Endodermal cell (in vitro differentiated cells): ENCODE measurements around the gene PODN. TPM values are rescaled to one million over a fixed set of nuclear protein-coding genes. Genes with fewer than 3 reads are reported as not detected.

Experiments used
- DNase-seq: peaks from one replicate; pipeline ENCODE4 v3.0.0-alpha.2; 2017
- H3K27ac ChIP-seq: 2 replicates; pipeline ENCODE4 v1.5.1; 2013; ENCODE audit warnings: mild to moderate bottlenecking, low read depth, low read length, moderate library complexity
- H3K27me3 ChIP-seq: 2 replicates; pipeline ENCODE4 v1.6.1; 2013; ENCODE audit warnings: mild to moderate bottlenecking, low read length, moderate library complexity; ENCODE audit not compliant: insufficient read depth, control insufficient read depth, poor library complexity, severe bottlenecking
- H3K36me3 ChIP-seq: 2 replicates; pipeline ENCODE4 v1.7.0; 2013; ENCODE audit warnings: mild to moderate bottlenecking, low read length, moderate library complexity; ENCODE audit not compliant: control insufficient read depth, insufficient read depth
- H3K4me1 ChIP-seq: one replicate; pipeline ENCODE4 v1.7.0; 2013; ENCODE audit warnings: low read length; ENCODE audit not compliant: control insufficient read depth, insufficient read depth
- H3K4me3 ChIP-seq: 2 replicates; pipeline ENCODE4 v1.5.1; 2013; ENCODE audit warnings: mild to moderate bottlenecking, low read length, moderate library complexity
- H3K9ac ChIP-seq: 2 replicates; pipeline ENCODE4 v1.6.1; 2013; ENCODE audit warnings: mild to moderate bottlenecking, low read length, moderate library complexity; ENCODE audit not compliant: poor library complexity, severe bottlenecking; ENCODE audit errors: extremely low read depth
- H3K9me3 ChIP-seq: 2 replicates; pipeline ENCODE4 v1.6.1; 2013; ENCODE audit warnings: mild to moderate bottlenecking, low read length, moderate library complexity; ENCODE audit not compliant: control insufficient read depth
- H3K27ac Mint-ChIP-seq: 2 replicates; pipeline ENCODE4 v1.8.0; 2020; ENCODE audit warnings: mixed read lengths
- H3K27me3 Mint-ChIP-seq: 2 replicates; pipeline ENCODE4 v1.8.0; 2021; ENCODE audit warnings: mild to moderate bottlenecking, mixed read lengths; ENCODE audit not compliant: insufficient read depth
- H3K36me3 Mint-ChIP-seq: 2 replicates; pipeline ENCODE4 v1.8.0; 2020; ENCODE audit warnings: low read depth, mixed read lengths
- H3K4me1 Mint-ChIP-seq: 2 replicates; pipeline ENCODE4 v1.8.0; 2020; ENCODE audit warnings: mixed read lengths
- H3K4me3 Mint-ChIP-seq: 2 replicates; pipeline ENCODE4 v1.8.0; 2020; ENCODE audit warnings: mild to moderate bottlenecking, moderate library complexity, mixed read lengths
- H3K9me3 Mint-ChIP-seq: 2 replicates; pipeline ENCODE4 v1.8.0; 2020; ENCODE audit warnings: mild to moderate bottlenecking, mixed read lengths
- WGBS, 2 experiments: methylation state at CpG; one replicate each; pipeline versions ENCODE4 v1.1.5 to v1.1.7; 2013; ENCODE audit warnings: missing lambda C conversion rate in 2 of 2, mixed read lengths in 1 of 2; ENCODE audit not compliant: insufficient coverage in 1 of 2, insufficient read length in 1 of 2; 5-methylcytosine and 5-hydroxymethylcytosine counted together
- total RNA-seq, 2 donors: library from RNA; stranded (reverse); fragmentation: NEBNext Ultra II Directional in 1 of 2; extraction: Animal tissue kit (Norgen Biotek cat#: 25700) in 1 of 2; gene quantifications; 2 replicates in 1 of 2; 3 replicates in 1 of 2; pipeline ENCODE4 v1.2.1, GENCODE V29; 2021
- TF ChIP-seq, protein P1 (sequence below): fragments of 200-600 bp; sonication (generic); conservative IDR thresholded peaks from 2 replicates; pipeline ENCODE4 v1.5.0; 2021; ENCODE audit warnings: antibody characterized with exemption, mild to moderate bottlenecking

The PODN gene
- total RNA-seq, 2 donors from 2014 or later, result 3.0 to 3.6 TPM

DNA sequence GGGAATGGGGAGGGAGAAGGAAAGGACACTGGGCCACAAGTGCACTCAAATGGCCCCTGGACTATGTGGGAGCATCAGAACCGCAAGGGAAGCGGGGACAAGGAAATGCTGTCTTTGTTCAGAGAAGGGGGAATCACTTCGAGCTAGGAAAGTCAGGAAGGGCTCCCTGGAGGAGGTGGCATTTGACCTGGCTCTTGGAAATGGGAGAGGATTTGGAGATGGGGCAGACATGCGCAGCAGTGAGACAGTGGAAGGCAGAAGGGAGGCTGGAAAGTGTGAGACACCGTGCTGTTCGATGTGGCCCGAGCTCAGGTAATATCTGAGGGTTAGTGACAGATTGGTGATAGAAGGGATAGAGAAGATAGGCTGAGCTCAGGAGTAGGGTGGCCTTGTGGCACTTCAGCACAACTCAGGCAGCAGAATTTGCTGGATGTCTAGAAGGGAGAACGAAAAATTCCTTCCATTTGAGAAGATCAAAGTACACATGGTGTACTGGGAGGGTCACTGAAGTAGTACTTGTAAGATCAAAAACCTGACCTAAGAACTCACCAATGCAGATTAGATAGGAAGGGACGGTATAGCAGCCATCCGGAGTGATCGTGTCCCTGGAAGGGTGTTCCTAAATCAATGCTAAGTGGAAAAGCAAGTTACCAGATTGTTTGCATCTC is 55.1 kb downstream of the PODN start:
- H3K4me3 Mint-ChIP-seq, result no peak overlapping the region
- TF ChIP-seq, protein P1, sequence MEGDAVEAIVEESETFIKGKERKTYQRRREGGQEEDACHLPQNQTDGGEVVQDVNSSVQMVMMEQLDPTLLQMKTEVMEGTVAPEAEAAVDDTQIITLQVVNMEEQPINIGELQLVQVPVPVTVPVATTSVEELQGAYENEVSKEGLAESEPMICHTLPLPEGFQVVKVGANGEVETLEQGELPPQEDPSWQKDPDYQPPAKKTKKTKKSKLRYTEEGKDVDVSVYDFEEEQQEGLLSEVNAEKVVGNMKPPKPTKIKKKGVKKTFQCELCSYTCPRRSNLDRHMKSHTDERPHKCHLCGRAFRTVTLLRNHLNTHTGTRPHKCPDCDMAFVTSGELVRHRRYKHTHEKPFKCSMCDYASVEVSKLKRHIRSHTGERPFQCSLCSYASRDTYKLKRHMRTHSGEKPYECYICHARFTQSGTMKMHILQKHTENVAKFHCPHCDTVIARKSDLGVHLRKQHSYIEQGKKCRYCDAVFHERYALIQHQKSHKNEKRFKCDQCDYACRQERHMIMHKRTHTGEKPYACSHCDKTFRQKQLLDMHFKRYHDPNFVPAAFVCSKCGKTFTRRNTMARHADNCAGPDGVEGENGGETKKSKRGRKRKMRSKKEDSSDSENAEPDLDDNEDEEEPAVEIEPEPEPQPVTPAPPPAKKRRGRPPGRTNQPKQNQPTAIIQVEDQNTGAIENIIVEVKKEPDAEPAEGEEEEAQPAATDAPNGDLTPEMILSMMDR, result no peak
- H3K9me3 Mint-ChIP-seq, result no peaks in the 10 kb centered on the region
- Histone ChIP-seq H3K4me1 (peaks cover 26% of the 10 kb centered on the region), H3K9me3 (peaks cover 6% of the 10 kb centered on the region), H3K4me3 (no peak overlapping the region), H3K36me3 (no peaks in the 10 kb centered on the region), H3K27me3 (peaks cover 84% of the 10 kb centered on the region), H3K27ac (no peak overlapping the region), H3K9ac (no peak overlapping the region)
- no peaks in the 10 kb centered on the region for H3K36me3 Mint-ChIP-seq
- peak overlapping the region; percentile 11 for H3K27ac Mint-ChIP-seq
- no peak for DNase-seq
- H3K27me3 Mint-ChIP-seq, result peaks cover 93% of the 10 kb centered on the region
- WGBS, 2 experiments, result 88 to 94% methylated on average over 11 of the region's 11 CpGs
- peaks cover 52% of the 10 kb centered on the region for H3K4me1 Mint-ChIP-seq

DNA sequence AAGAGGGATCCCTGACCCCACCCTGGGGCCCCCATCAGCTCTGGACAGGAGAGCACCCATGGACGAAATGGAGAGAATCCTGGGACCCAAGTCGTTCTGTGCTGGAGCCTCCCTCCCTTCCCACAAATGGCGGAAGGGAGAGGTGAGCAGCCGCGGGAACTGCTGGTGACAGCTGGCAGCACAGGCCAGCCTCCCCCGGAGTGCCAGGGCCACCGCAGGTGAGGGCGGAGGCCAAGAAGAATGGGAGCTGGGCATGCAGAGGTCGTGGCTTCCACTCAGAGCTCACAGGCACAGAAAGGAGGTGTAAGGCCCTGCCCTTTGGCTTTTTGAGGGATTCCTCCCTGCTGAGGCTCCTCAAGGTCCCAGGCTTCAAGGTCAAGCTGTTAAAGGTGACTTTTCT is 55.8 kb downstream of the PODN start:
- no peaks in the 10 kb centered on the region for H3K36me3 Mint-ChIP-seq
- peaks cover 84% of the 10 kb centered on the region for H3K27me3 ChIP-seq

DNA sequence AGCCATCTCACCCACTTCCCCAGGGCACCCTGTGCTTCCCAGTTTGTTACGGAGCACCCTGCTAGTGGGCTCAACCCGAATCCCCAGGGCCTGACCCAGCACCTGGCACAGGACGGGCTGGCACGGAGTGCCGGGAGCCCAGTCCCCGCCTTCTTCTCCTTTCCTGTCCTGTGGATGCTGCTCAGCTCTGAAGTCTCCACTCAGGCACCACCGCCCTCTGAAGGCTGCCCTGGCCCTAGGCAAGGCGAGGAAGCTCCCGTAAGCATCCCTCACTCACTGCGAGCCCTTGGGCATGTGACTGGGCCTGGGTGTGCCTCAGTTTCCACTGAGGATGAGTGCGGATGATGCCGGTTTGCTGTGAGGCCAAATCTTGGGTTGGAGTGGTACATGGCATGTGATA is 58.6 kb downstream of the PODN start:
- H3K4me1 ChIP-seq, result peaks cover 24% of the 10 kb centered on the region
- Mint-ChIP-seq H3K9me3 (no peaks in the 10 kb centered on the region), H3K4me1 (peaks cover 61% of the 10 kb centered on the region), H3K27ac (peak overlapping the region; percentile 83), H3K4me3 (no peak overlapping the region), H3K27me3 (peaks cover 86% of the 10 kb centered on the region), H3K36me3 (no peaks in the 10 kb centered on the region)
- no peak overlapping the region for H3K4me3 ChIP-seq
- H3K27me3 ChIP-seq, result peaks cover 70% of the 10 kb centered on the region
- DNase-seq, result peak; percentile 71
- TF ChIP-seq, protein P1, result peak; percentile 35
- WGBS, 2 experiments, result 84 to 100% methylated on average over 9 to 12 of the region's 12 CpGs
- no peaks in the 10 kb centered on the region for H3K36me3 ChIP-seq
- H3K27ac ChIP-seq, result no peak overlapping the region
- H3K9ac ChIP-seq, result no peak overlapping the region
- no peaks in the 10 kb centered on the region for H3K9me3 ChIP-seq

More for the DNA sequence above, 55.8 kb downstream of the PODN start:
- H3K4me1 ChIP-seq, result peaks cover 27% of the 10 kb centered on the region
- no peak overlapping the region for H3K9ac ChIP-seq
- no peak for DNase-seq
- Mint-ChIP-seq H3K27me3 (peaks cover 92% of the 10 kb centered on the region), H3K27ac (no peak overlapping the region), H3K4me1 (peaks cover 52% of the 10 kb centered on the region), H3K4me3 (no peak overlapping the region), H3K9me3 (no peaks in the 10 kb centered on the region)
- no peak overlapping the region for H3K27ac ChIP-seq
- no peaks in the 10 kb centered on the region for H3K9me3 ChIP-seq
- no peak overlapping the region for H3K4me3 ChIP-seq
- H3K36me3 ChIP-seq, result no peaks in the 10 kb centered on the region
- WGBS, 2 experiments, result 88% methylated on average over 9 of the region's 9 CpGs; no CpG with 5 or more reads in 1 of the 2 experiments
- TF ChIP-seq, protein P1, result no peak
